Natural killer cell (primary cell): ENCODE results near the gene BNIP3. TPM values are rescaled to one million over a fixed set of nuclear protein-coding genes. Genes with fewer than 3 reads are reported as not detected.
"Not testable (repeated sequence)": the region's sequence is repeated elsewhere in the genome, so short reads cannot be mapped to it uniquely, and the experiment has no call there.

ENCODE experiments used
- ATAC-seq, 3 donors: fragments of 150-1000 bp in 2 of 3; fragments of 200-7000 bp in 1 of 3; cut with Tn5 transposase; 1 replicate in 1 of 3; 2 replicates in 2 of 3; pipeline ENCODE4 v1.10.0; 2021; ENCODE audit warnings: mild to moderate bottlenecking in 2 of 3, moderate library complexity in 2 of 3
- DNase-seq, 2 donors: peaks; one replicate each; pipeline versions ENCODE4 v3.0.0 to v3.0.0-alpha.2; 2013 to 2021; ENCODE audit warnings: mixed read lengths in 1 of 2
- H3K27ac ChIP-seq: one replicate; pipeline ENCODE4 v1.5.1; 2013; ENCODE audit warnings: mild to moderate bottlenecking, low read length
- H3K27me3 ChIP-seq: one replicate; pipeline ENCODE4 v1.6.1; 2013; ENCODE audit warnings: low read length; ENCODE audit not compliant: control insufficient read depth, insufficient read depth
- H3K36me3 ChIP-seq: one replicate; pipeline ENCODE4 v1.6.1; 2013; ENCODE audit warnings: low read length; ENCODE audit not compliant: control insufficient read depth, insufficient read depth
- H3K4me1 ChIP-seq: one replicate; pipeline ENCODE4 v1.6.1; 2013; ENCODE audit warnings: low read length; ENCODE audit not compliant: control insufficient read depth, insufficient read depth
- H3K4me3 ChIP-seq: one replicate; pipeline ENCODE4 v1.5.1; 2013; ENCODE audit warnings: low read length
- H3K9me3 ChIP-seq: one replicate; pipeline ENCODE4 v1.6.1; 2013; ENCODE audit warnings: low read length; ENCODE audit not compliant: control insufficient read depth, insufficient read depth
- H3K27ac Mint-ChIP-seq, 2 donors: one replicate each; pipeline ENCODE4 v1.8.0; 2022; ENCODE audit warnings: mild to moderate bottlenecking in 2 of 2, mixed read lengths in 2 of 2, moderate library complexity in 1 of 2
- H3K27me3 Mint-ChIP-seq, 2 donors: one replicate each; pipeline ENCODE4 v1.8.0; 2022; ENCODE audit warnings: low read depth in 2 of 2, mixed read lengths in 2 of 2
- H3K36me3 Mint-ChIP-seq: one replicate; pipeline ENCODE4 v1.8.0; 2022; ENCODE audit warnings: mixed read lengths
- H3K4me1 Mint-ChIP-seq, 2 donors: one replicate each; pipeline ENCODE4 v1.8.0; 2022; ENCODE audit warnings: mixed read lengths in 2 of 2
- H3K4me3 Mint-ChIP-seq: one replicate; pipeline ENCODE4 v1.8.0; 2022; ENCODE audit warnings: mild to moderate bottlenecking, moderate library complexity, mixed read lengths
- H3K9me3 Mint-ChIP-seq, 2 donors: one replicate each; pipeline ENCODE4 v1.8.0; 2022; ENCODE audit warnings: mixed read lengths in 2 of 2
- WGBS: methylation state at CpG from one replicate; pipeline ENCODE4 v1.1.7; 2013; ENCODE audit warnings: missing lambda C conversion rate; ENCODE audit not compliant: insufficient coverage; 5-methylcytosine and 5-hydroxymethylcytosine counted together
- intact Hi-C: fragments of 100-400 bp; cut with micrococcal nuclease; formaldehyde crosslinking; loops from one replicate; pipeline ENCODE4 v1.14.2; 2022
- total RNA-seq, 4 donors: library from RNA; stranded (reverse); fragments of 120-200 nt in 1 of 4; gene quantifications; one replicate each; pipeline versions ENCODE4 v1.2.3 to v1.2.4, GENCODE V29; 2013 to 2022
- TF ChIP-seq, protein P1 (sequence below): fragments of 200-600 bp; IDR thresholded peaks from one replicate; pipeline ENCODE4 v1.8.0; 2022; ENCODE audit warnings: antibody characterized with exemption

Gene BNIP3
- total RNA-seq, 3 donors from 2014 or later (not counting 1 experiment from before 2014, with no cell fraction given), result 9.9 to 12.9 (median 12.1) TPM

DNA sequence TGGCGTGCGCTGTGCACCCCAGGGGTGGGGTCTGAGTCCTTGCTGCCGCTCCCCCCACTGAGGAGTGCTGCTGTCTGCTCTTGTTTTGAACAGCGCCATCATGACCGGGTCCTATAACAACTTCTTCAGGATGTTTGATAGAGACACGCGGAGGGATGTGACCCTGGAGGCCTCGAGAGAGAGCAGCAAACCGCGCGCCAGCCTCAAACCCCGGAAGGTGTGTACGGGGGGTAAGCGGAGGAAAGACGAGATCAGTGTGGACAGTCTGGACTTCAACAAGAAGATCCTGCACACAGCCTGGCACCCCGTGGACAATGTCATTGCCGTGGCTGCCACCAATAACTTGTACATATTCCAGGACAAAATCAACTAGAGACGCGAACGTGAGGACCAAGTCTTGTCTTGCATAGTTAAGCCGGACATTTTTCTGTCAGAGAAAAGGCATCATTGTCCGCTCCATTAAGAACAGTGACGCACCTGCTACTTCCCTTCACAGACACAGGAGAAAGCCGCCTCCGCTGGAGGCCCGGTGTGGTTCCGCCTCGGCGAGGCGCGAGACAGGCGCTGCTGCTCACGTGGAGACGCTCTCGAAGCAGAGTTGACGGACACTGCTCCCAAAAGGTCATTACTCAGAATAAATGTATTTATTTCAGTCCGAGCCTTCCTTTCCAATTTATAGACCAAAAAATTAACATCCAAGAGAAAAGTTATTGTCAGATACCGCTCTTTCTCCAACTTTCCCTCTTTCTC is 26.0 kb downstream of the BNIP3 start:
- Histone ChIP-seq H3K9me3 (no peaks in the 10 kb centered on the region), H3K27ac (no peak overlapping the region), H3K36me3 (peaks cover 35% of the 10 kb centered on the region), H3K27me3 (no peaks in the 10 kb centered on the region), H3K4me1 (no peaks in the 10 kb centered on the region), H3K4me3 (no peak overlapping the region)
- Mint-ChIP-seq H3K36me3 (no peaks in the 10 kb centered on the region), H3K27me3 (no peaks in the 10 kb centered on the region), H3K4me3 (no peak overlapping the region), H3K9me3 (no peaks in the 10 kb centered on the region), H3K4me1 (peaks cover 0 to 5% of the 10 kb centered on the region in 2 donors), H3K27ac (no peak overlapping the region)
- WGBS, result 96% methylated on average over 38 of the region's 38 CpGs
- TF ChIP-seq, protein P1, sequence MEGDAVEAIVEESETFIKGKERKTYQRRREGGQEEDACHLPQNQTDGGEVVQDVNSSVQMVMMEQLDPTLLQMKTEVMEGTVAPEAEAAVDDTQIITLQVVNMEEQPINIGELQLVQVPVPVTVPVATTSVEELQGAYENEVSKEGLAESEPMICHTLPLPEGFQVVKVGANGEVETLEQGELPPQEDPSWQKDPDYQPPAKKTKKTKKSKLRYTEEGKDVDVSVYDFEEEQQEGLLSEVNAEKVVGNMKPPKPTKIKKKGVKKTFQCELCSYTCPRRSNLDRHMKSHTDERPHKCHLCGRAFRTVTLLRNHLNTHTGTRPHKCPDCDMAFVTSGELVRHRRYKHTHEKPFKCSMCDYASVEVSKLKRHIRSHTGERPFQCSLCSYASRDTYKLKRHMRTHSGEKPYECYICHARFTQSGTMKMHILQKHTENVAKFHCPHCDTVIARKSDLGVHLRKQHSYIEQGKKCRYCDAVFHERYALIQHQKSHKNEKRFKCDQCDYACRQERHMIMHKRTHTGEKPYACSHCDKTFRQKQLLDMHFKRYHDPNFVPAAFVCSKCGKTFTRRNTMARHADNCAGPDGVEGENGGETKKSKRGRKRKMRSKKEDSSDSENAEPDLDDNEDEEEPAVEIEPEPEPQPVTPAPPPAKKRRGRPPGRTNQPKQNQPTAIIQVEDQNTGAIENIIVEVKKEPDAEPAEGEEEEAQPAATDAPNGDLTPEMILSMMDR, result no peak
- no peak for DNase-seq
- intact Hi-C loops, result no loop called here
- no peak for ATAC-seq

DNA sequence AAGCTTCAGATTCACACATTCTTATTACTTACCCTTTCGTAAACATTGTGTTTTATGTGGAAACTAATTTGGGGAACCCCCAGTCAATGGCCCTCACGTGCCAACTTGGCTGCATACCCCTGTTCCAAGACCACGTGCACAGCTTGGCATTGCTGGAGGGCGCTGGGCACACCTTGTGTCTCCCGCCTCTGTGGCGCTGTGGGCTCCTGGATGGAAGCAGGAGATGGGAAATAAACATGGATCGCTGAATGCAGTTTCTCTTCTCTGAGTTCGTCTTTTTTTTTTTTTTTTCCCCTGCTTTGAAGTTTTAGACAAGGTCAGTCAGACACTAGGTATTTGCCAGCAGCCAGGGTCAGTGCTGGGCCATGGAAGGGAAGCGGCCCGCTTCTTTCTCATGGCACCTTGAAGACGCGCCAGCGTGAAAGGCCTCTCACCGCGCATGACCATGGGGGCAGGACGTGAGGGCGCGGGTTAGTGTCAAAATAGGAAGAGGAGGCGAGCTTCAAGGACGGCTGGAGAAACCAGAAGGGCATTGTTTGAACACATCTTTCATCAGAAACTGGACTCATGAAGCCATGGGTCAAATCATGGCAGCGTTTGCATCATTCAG is 27.3 kb downstream of the BNIP3 start:
- Histone ChIP-seq H3K27me3 (no peaks in the 10 kb centered on the region), H3K4me1 (no peaks in the 10 kb centered on the region), H3K36me3 (peaks cover 40% of the 10 kb centered on the region), H3K9me3 (no peaks in the 10 kb centered on the region), H3K27ac (no peak overlapping the region), H3K4me3 (no peak overlapping the region)
- no peak overlapping the region for H3K27ac Mint-ChIP-seq
- no peaks in the 10 kb centered on the region for H3K9me3 Mint-ChIP-seq
- TF ChIP-seq, protein P1, result no peak
- no peak for DNase-seq
- peaks cover 0 to 5% of the 10 kb centered on the region in 2 donors for H3K4me1 Mint-ChIP-seq
- no peaks in the 10 kb centered on the region for H3K27me3 Mint-ChIP-seq
- H3K4me3 Mint-ChIP-seq, result no peak overlapping the region
- H3K36me3 Mint-ChIP-seq, result no peaks in the 10 kb centered on the region
- intact Hi-C loops, result no loop called here
- no peak for ATAC-seq
- WGBS, result 96% methylated on average over 20 of the region's 21 CpGs

DNA sequence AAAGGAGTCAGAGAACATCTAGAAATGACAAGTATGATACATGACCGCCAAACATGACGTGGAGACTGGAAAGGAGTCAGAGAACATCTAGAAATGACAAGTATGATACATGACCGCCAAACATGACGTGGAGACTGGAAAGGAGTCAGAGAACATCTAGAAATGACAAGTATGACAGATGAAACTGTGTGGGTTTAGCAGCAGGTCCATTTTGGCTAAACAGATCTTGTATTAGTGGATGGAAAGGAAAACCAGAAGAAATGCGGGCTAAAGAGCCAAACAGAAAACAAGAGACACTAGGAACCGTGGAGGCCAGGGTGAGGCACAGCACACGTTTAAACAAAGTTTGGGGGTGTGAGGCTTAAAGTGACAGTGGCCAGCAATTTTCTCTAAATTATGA is 31.8 kb downstream of the BNIP3 start:
- H3K4me1 Mint-ChIP-seq, H3K4me3 Mint-ChIP-seq, H3K27ac Mint-ChIP-seq, DNase-seq, H3K4me3 ChIP-seq, H3K27me3 Mint-ChIP-seq, ATAC-seq, intact Hi-C loops, H3K9me3 Mint-ChIP-seq, H3K4me1 ChIP-seq, H3K9me3 ChIP-seq, H3K27me3 ChIP-seq, H3K27ac ChIP-seq: not testable (repeated sequence)
- 94% methylated on average over 5 of the region's 7 CpGs for WGBS
- peaks cover 12% of the 10 kb centered on the region for H3K36me3 Mint-ChIP-seq
- H3K36me3 ChIP-seq, result peaks cover 58% of the 10 kb centered on the region

GRCh38 chr10:131949041-131949862 is 32.5 kb downstream of the BNIP3 start:
- Histone ChIP-seq H3K36me3 (peaks cover 58% of the 10 kb centered on the region), H3K27ac (no peak overlapping the region), H3K27me3 (no peaks in the 10 kb centered on the region), H3K4me3 (no peak overlapping the region), H3K9me3 (no peaks in the 10 kb centered on the region), H3K4me1 (no peaks in the 10 kb centered on the region)
- 94% methylated on average over 19 of the region's 23 CpGs for WGBS
- Mint-ChIP-seq H3K9me3 (no peaks in the 10 kb centered on the region), H3K4me3 (no peak overlapping the region), H3K36me3 (peaks cover 12% of the 10 kb centered on the region), H3K27ac (no peak overlapping the region), H3K27me3 (no peaks in the 10 kb centered on the region), H3K4me1 (no peaks in the 10 kb centered on the region)
- TF ChIP-seq, protein P1, result no peak
- ATAC-seq (no peak), DNase-seq (no peak)
- intact Hi-C loops, result no loop called here
